SK-N-SH (cell line): ENCODE measurements around the gene GMPR2. TPM values are rescaled to one million over a fixed set of nuclear protein-coding genes. Genes with fewer than 3 reads are reported as not detected.

Source experiments
- CTCF ChIA-PET: fragments of 300-600, 350-600 bp; formaldehyde crosslinking; extraction: SDS; loops from one replicate; lab custom pipeline; 2021; lab: Yijun Ruan, JAX
- POLR2A ChIA-PET: fragments of 350-600 bp; sonication (Branson Sonifier 250); formaldehyde crosslinking; extraction: SDS; loops from one replicate; lab custom pipeline; 2020; ENCODE audit warnings: antibody characterized with exemption, inconsistent platforms; lab: Yijun Ruan, JAX
- DNase-seq: peaks from one replicate; pipeline ENCODE4 v3.0.0; 2012
- H2AFZ ChIP-seq: fragments of 200-600 bp; sonication (generic); 2 replicates; pipeline ENCODE4 v1.8.1; 2016; ENCODE audit warnings: antibody characterized with exemption, mild to moderate bottlenecking, low read depth
- H3F3A ChIP-seq: fragments of 200-600 bp; sonication (generic); replicated peaks from 2 replicates; pipeline ENCODE3; 2016; ENCODE audit warnings: antibody characterized with exemption, mild to moderate bottlenecking; ENCODE audit not compliant: insufficient read depth
- H3K27ac ChIP-seq, 2 experiments: fragments of 200-500 bp in 1 of 2; fragments of 200-600 bp in 1 of 2; sonication (Bioruptor generic) in 1 of 2; sonication (generic), shearing (Covaris generic) in 1 of 2; 2 replicates each; pipeline versions ENCODE4 v1.5.1 to v1.6.1; 2014 to 2016; ENCODE audit warnings: low read depth in 2 of 2, inconsistent platforms in 1 of 2, low read length in 1 of 2, mild to moderate bottlenecking in 1 of 2, mixed read lengths in 1 of 2
- H3K27me3 ChIP-seq: fragments of 200-600 bp; sonication (generic), shearing (Covaris generic); 2 replicates; pipeline ENCODE4 v1.6.1; 2016; ENCODE audit warnings: mixed run types; ENCODE audit not compliant: insufficient read depth
- H3K36me3 ChIP-seq, 2 experiments: fragments of 200-500 bp in 1 of 2; fragments of 200-600 bp in 1 of 2; sonication (Bioruptor generic) in 1 of 2; sonication (generic) in 1 of 2; replicated peaks in 1 of 2; 2 replicates each; pipeline versions ENCODE3 to v1.5.1; 2014 to 2016; ENCODE audit warnings: low read length in 1 of 2, mild to moderate bottlenecking in 1 of 2; ENCODE audit not compliant: insufficient read depth in 2 of 2, control insufficient read depth in 1 of 2
- H3K4me1 ChIP-seq, 2 experiments: fragments of 200-500 bp in 1 of 2; fragments of 200-600 bp in 1 of 2; sonication (Bioruptor generic) in 1 of 2; sonication (generic), shearing (Covaris generic) in 1 of 2; 2 replicates each; pipeline versions ENCODE4 v1.5.1 to v1.6.1; 2014 to 2016; ENCODE audit warnings: low read depth in 1 of 2, low read length in 1 of 2, mixed run types in 1 of 2; ENCODE audit not compliant: insufficient read depth in 2 of 2, control insufficient read depth in 1 of 2
- H3K4me2 ChIP-seq: fragments of 200-600 bp; sonication (generic), shearing (Covaris generic); 2 replicates; pipeline ENCODE4 v1.6.1; 2017; ENCODE audit warnings: mixed run types
- H3K4me3 ChIP-seq, 2 experiments: fragments of 200-500 bp in 1 of 2; fragments of 200-600 bp in 1 of 2; sonication (Bioruptor generic) in 1 of 2; sonication (generic), shearing (Covaris generic) in 1 of 2; 2 replicates each; pipeline versions ENCODE4 v1.5.1 to v1.8.1; 2014 to 2016; ENCODE audit warnings: low read depth in 2 of 2, inconsistent platforms in 1 of 2, low read length in 1 of 2, mild to moderate bottlenecking in 1 of 2, mixed read lengths in 1 of 2, moderate library complexity in 1 of 2
- H3K79me2 ChIP-seq: fragments of 200-600 bp; sonication (generic); 2 replicates; pipeline ENCODE4 v1.8.1; 2017; ENCODE audit warnings: mild to moderate bottlenecking; ENCODE audit not compliant: insufficient read depth
- H3K9ac ChIP-seq: fragments of 200-600 bp; sonication (generic); 2 replicates; pipeline ENCODE4 v1.6.1; 2017; ENCODE audit warnings: mixed run types
- H3K9me2 ChIP-seq: fragments of 200-600 bp; sonication (generic); 2 replicates; pipeline ENCODE4 v1.6.1; 2017; ENCODE audit warnings: mixed run types
- H3K9me3 ChIP-seq: fragments of 200-600 bp; sonication (generic); 2 replicates; pipeline ENCODE4 v1.6.1; 2017; ENCODE audit warnings: mixed run types, mild to moderate bottlenecking, moderate library complexity
- H4K20me1 ChIP-seq: fragments of 200-600 bp; sonication (generic); 2 replicates; pipeline ENCODE4 v1.6.1; 2017; ENCODE audit warnings: mild to moderate bottlenecking, mixed run types; ENCODE audit not compliant: insufficient read depth
- CHD2 ChIP-seq: fragments of 150-350 bp; IDR thresholded peaks from 2 replicates; pipeline ENCODE4 v1.6.1; 2018; ENCODE audit warnings: low read length; ENCODE audit not compliant: partially characterized antibody
- FOSL2 ChIP-seq: IDR thresholded peaks from 2 replicates; pipeline ENCODE4 v1.4.0; 2012; ENCODE audit warnings: low read depth, mild to moderate bottlenecking, moderate library complexity, borderline replicate concordance
- GABPA ChIP-seq: IDR thresholded peaks from 2 replicates; pipeline ENCODE4 v1.4.0; 2012; ENCODE audit warnings: low read depth, mild to moderate bottlenecking
- GATA2 ChIP-seq: sonication (generic); formaldehyde crosslinking; IDR thresholded peaks from 2 replicates; pipeline ENCODE4 v1.5.0; 2020; ENCODE audit warnings: mild to moderate bottlenecking, missing genetic modification reagents
- PBX3 ChIP-seq: IDR thresholded peaks from 2 replicates; pipeline ENCODE4; 2012
- RCOR1 ChIP-seq: fragments of 150-350 bp; IDR thresholded peaks from 2 replicates; pipeline ENCODE4 v1.6.1; 2017; ENCODE audit warnings: antibody characterized with exemption, low read length
- RFX5 ChIP-seq: IDR thresholded peaks from 2 replicates; pipeline ENCODE4 v1.6.1; 2012; ENCODE audit warnings: mild to moderate bottlenecking, improper control_type of control experiment, low read length
- SMC3 ChIP-seq: IDR thresholded peaks from 2 replicates; pipeline ENCODE4 v1.6.1; 2012; ENCODE audit warnings: low read depth, low read length, improper control_type of control experiment
- TAF1 ChIP-seq: IDR thresholded peaks from 2 replicates; pipeline ENCODE4 v1.6.1; 2012; ENCODE audit warnings: low read depth, mild to moderate bottlenecking, low read length, moderate library complexity, borderline replicate concordance
- TEAD4 ChIP-seq: IDR thresholded peaks from 2 replicates; pipeline ENCODE4 v1.4.0; 2012; ENCODE audit warnings: mild to moderate bottlenecking, borderline replicate concordance; ENCODE audit not compliant: insufficient read depth
- USF1 ChIP-seq: IDR thresholded peaks from 2 replicates; pipeline ENCODE4 v1.4.0; 2012; ENCODE audit warnings: low read depth, borderline replicate concordance
- WGBS: methylation state at CpG from one replicate; pipeline ENCODE4 v1.1.6; 2017; ENCODE audit warnings: low lambda C conversion rate; 5-methylcytosine and 5-hydroxymethylcytosine counted together
- polyA plus RNA-seq, 3 experiments: library from polyadenylated mRNA; depleted of rRNA; stranded (reverse); fragments of >200 nt; gene quantifications; 2 replicates each; pipeline ENCODE4 v1.2.3, GENCODE V29; 2012

The GMPR2 gene
- polyA plus RNA-seq, 1 of the 3 experiments (the other 2 are of a cell fraction): 97.0 TPM

DNA sequence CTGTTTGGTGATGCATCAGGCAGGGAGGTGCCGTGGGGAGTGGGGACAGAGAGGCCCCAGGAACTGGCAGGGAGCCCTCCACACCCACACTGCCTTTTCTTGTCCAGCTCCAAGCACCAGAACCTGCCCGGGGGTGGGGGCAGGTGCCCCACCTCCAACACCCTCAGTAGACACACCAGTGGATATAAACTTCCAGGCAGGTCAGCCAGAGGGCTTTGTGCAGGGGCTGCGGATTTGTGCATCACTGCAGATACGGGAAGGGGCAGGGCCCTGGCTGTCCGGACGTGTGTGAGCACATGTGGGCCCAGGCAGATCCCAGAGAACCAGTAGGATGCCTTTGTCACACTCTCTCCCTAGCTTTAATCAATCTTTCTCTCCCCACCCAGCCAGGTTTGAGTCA lies 31.6 kb downstream of the GMPR2 start:
- DNase-seq: no peak
- WGBS: 83% methylated on average over 2 of the region's 6 CpGs
- H3K27ac ChIP-seq: no peak overlapping the region
- H3K9me3 ChIP-seq: no peaks in the 10 kb centered on the region
- ChIA-PET POLR2A (no interaction called here), CTCF (interaction anchor here (2.7 to 3.7 kb wide), 2 partner anchors 22 to 33 kb away, joined by 9 to 20 read pairs; partner anchors contain the start of gene TINF2)
- peaks cover 0 to 29% of the 10 kb centered on the region in 2 experiments for H3K36me3 ChIP-seq
- no peaks in the 10 kb centered on the region for H3K4me1 ChIP-seq
- H3F3A ChIP-seq: no peaks in the 10 kb centered on the region
- H3K9ac ChIP-seq: no peak overlapping the region
- H4K20me1 ChIP-seq: no peaks in the 10 kb centered on the region
- no peaks in the 10 kb centered on the region for H3K9me2 ChIP-seq
- H3K27me3 ChIP-seq: no peaks in the 10 kb centered on the region
- no peak overlapping the region for H3K4me2 ChIP-seq
- no peaks in the 10 kb centered on the region for H3K79me2 ChIP-seq
- H3K4me3 ChIP-seq: no peak overlapping the region
- TF ChIP-seq PBX3 (no peak), RFX5 (no peak), TAF1 (no peak), GATA2 (CRISPR knock-in tag) (no peak), SMC3 (no peak), CHD2 (no peak)
- no peak overlapping the region for H2AFZ ChIP-seq

GRCh38 chr14:24266344-24267244 lies 33.9 kb downstream of the GMPR2 start:
- no peak for TF ChIP-seq CHD2
- TF ChIP-seq TAF1: no peak
- TF ChIP-seq GABPA: no peak
- TF ChIP-seq RCOR1: no peak
- TF ChIP-seq TEAD4: no peak
- no peak for TF ChIP-seq FOSL2
- no peak for TF ChIP-seq USF1
- H3K27ac ChIP-seq: no peak overlapping the region
- CTCF ChIA-PET: interaction anchor here (1.3 kb wide), 1 partner anchor 67 kb away, joined by 4 read pairs; no protein-coding TSS in a partner anchor
- H3K4me1 ChIP-seq: peaks cover 0 to 4% of the 10 kb centered on the region in 2 experiments; a peak in 1 of 4 replicates
- no peak overlapping the region for H3K9ac ChIP-seq
- H2AFZ ChIP-seq: no peak overlapping the region
- DNase-seq: no peak
- no peak overlapping the region for H3K4me2 ChIP-seq
- no peaks in the 10 kb centered on the region for H3K27me3 ChIP-seq
- POLR2A ChIA-PET: no interaction called here
- no peaks in the 10 kb centered on the region for H3K9me3 ChIP-seq
- WGBS: 79% methylated on average over 17 of the region's 18 CpGs
- H3K79me2 ChIP-seq: no peaks in the 10 kb centered on the region
- no peak overlapping the region for H3K4me3 ChIP-seq
- no peaks in the 10 kb centered on the region for H3F3A ChIP-seq
- H3K9me2 ChIP-seq: no peaks in the 10 kb centered on the region
- no peaks in the 10 kb centered on the region for H4K20me1 ChIP-seq
- H3K36me3 ChIP-seq: peaks cover 0 to 31% of the 10 kb centered on the region in 2 experiments
